DMS 273 treated with DMSO at 0.1 percent for 48 hours (cell line): Measurements from ENCODE around the gene GPR55.

Source experiments
- DNase-seq: peaks from one replicate; lab custom pipeline; 2025; lab: John Stamatoyannopoulos, UW

GPR55 gene

GRCh38 chr2:230934231-230935129 lies 9.4 kb upstream of the GPR55 start:
- DNase-seq, result no peak

- DNase-seq, result no peak
Observed at GRCh38 chr2:230933521-230934180, 8.6 kb upstream of the GPR55 start.

- DNase-seq, result no peak
Observed at GRCh38 chr2:230932556-230933511, 7.8 kb upstream of the GPR55 start.

GRCh38 chr2:230931556-230932231 lies 6.7 kb upstream of the GPR55 start:
- no peak for DNase-seq

- no peak for DNase-seq
Observed at GRCh38 chr2:230930928-230931555, 6.0 kb upstream of the GPR55 start.

GRCh38 chr2:230930149-230930780 lies 5.2 kb upstream of the GPR55 start:
- DNase-seq, result peak; percentile 4

GRCh38 chr2:230929381-230930148 lies 4.5 kb upstream of the GPR55 start:
- no peak for DNase-seq

GRCh38 chr2:230928701-230929380 lies 3.8 kb upstream of the GPR55 start:
- DNase-seq, result no peak

GRCh38 chr2:230927711-230928341 lies 2.8 kb upstream of the GPR55 start:
- no peak for DNase-seq

GRCh38 chr2:230925879-230926765 lies 1.1 kb upstream of the GPR55 start:
- no peak for DNase-seq

- no peak for DNase-seq
Observed at GRCh38 chr2:230925443-230925878, 419 bp upstream of the GPR55 start.

- no peak for DNase-seq
Observed at GRCh38 chr2:230924092-230924469, 961 bp downstream of the GPR55 start.

GRCh38 chr2:230922951-230923717 lies 1.9 kb downstream of the GPR55 start:
- no peak for DNase-seq

GRCh38 chr2:230921806-230922595 lies 3.0 kb downstream of the GPR55 start:
- no peak for DNase-seq

- DNase-seq, result no peak
Observed at GRCh38 chr2:230920167-230920566, 4.9 kb downstream of the GPR55 start.

GRCh38 chr2:230919681-230920080 lies 5.4 kb downstream of the GPR55 start:
- no peak for DNase-seq
